Measurements from ENCODE around the gene SPOPL.
"Not testable (repeated sequence)": the region's sequence is repeated elsewhere in the genome, so short reads cannot be mapped to it uniquely, and the experiment has no call there.

The SPOPL gene

DNA sequence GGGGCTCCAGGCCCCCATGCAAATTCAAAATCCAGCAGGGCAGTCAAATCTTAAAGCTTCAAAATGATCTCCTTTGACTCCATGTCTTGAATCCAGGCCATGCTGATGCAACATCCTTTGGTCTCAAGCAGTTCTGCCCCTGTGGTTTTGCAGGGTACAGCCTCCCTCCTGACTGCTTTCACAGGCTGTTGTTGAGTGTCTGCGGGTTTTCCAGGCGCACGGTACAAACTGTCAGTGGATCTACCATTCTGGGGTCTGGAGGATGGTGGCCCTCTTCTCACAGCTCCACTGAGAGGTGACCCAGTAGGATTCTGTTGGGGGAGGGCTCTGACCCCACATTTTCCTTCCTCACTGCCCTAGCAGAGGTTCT is 22.1 kb downstream of the SPOPL start:
- DNase-seq (ENCODE audit: low read depth), result not testable (repeated sequence)

DNA sequence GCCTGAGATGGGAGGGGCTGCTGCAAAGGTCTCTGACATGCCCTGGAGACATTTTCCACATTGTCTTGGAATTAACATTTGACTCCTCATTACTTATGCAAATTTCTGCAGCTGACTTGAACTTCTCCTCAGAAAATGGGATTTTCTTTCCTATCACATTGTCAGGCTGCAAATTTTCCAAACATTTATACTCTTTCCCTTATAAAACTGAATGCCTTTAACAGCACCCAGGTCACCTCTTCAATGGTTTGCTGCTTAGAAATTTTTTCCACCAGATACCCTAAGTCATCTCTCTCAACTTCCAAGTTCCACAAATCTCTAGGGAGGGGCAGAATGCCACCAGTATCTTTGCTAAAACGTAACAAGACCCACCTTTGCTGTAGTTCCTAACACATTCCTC is 22.8 kb downstream of the SPOPL start:
- not testable (repeated sequence) for DNase-seq (ENCODE audit: low read depth)

DNA sequence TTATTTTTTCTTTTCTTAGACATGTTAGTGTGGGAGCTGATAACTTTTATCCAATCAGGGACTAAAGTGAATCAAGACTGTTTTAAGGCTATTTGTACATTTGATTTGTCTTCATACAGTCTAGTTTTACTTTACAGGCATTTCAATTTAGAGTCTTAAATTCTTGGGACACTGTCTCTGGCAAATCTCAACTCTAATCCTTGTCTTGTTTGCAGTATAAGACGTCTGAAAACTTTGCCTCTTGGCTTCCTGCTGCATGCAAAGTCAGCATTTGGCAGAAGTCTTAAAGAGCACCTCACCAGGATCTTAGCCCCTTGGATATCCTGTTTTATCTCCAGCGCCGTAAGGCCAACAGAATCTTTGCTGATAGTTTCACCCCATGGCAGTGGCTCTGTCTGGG is 30.3 kb downstream of the SPOPL start:
- no peak for DNase-seq (ENCODE audit: low read depth)

DNA sequence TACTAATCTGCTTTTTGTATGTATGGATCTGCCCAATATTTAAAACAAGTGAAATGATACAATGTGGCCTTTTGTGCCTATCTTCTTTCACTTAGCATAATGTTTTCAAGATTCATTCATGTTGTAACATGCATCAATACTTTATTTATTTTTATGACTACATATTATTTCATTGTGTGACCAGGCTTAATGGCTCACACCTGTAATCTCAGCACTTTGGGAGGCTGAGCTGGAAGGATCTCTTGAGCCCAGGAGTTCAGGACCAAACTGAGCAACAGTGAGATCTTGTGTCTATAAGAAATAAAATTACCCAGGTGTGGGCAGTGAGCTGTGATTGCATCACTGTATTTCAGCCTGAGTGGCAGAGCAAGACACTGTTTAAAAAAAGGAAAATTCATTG is 33.2 kb downstream of the SPOPL start:
- no peak for DNase-seq (ENCODE audit: low read depth)

DNA sequence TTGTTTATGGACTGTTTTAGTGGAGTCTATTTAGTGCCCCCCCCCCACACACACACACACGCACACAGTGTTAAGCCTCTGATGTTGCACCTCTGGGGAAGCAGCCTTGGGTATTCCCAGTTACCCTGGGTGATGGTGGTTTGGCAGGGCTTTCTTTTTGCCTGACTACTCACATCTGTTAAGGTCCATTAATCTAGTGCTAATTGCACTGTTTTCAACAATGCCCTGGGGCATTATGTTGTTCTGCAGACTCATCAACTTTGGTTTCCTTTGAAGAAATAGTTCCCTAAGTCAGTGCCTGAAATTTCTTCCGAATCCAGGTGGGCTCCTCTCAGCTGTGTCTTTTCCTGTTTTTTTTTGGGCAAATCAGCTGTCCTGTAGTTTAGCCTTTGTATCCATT is 34.7 kb downstream of the SPOPL start:
- no peak for DNase-seq (ENCODE audit: low read depth)

DNA sequence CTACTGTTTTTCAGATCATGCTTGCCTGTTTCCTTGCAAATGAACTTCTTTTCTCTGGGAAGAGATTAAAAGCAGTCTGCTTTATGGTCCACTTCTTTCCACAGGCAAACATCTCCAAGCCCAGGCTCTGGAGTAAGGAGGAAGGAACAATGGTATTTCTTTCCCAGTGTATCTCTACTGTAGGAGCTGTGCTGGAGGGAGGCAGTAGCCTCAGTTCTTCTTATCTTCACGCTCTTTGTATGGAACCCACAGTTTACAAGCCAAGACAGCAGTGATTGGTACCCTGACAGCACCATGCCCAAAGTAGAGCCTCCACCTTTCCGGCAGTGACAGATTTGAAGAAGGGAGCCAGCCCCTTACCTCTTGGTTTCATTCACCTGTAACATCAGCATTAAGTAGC is 35.2 kb downstream of the SPOPL start:
- no peak for DNase-seq (ENCODE audit: low read depth)

DNA sequence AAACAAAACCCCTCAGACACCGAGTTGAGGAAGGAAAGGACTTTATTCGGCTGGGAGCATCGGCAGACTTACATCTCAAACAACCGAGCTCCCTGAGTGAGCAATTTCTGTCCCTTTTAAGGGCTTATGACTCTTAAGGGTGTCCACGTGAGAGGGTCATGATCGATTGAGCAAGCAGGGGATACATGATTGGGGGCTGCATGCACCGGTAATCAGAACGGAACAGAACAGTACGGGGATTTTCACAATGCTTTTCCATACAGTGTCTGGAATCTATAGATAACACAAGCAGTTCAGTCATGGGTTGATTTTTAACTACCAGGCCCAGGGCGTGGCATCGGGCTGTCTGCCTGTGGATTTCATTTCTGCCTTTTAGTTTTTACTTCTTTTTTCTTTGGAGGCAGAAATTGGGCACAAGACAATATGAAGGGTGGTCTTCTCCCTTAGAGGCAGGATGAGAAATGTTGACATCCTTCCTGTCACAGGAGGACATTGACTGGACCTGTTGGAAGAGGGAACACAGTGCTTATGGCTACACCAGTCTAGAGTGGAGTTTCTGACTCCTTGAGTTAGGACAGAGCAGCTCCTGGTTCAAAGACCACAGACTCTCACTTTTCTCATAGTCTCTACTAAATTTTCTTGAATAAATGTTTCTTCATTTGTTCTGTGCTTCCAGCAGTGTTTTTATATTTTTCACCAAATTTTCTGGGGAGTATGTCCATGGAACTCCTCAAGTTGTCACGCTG is 35.8 kb downstream of the SPOPL start:
- DNase-seq (ENCODE audit: low read depth), result no peak

DNA sequence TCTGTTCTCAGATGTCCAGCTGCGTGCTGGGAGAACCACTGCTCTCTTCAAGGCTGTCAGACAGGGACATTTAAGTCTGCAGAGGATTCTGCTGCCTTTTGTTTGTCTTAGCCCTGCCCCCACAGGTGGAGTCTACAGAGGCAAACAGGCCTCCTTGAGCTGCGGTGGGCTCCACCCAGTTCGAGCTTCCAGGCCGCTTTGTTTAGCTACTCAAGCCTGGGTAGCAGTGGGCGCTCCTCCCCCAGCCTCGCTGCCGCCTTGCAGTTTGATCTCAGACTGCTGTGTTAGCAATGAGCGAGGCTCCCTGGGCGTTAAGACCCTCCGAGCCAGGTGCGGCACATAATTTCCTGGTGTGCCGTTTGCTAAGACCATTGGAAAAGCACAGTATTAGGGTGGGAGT is 42.6 kb downstream of the SPOPL start:
- DNase-seq (ENCODE audit: low read depth), result not testable (repeated sequence)

DNA sequence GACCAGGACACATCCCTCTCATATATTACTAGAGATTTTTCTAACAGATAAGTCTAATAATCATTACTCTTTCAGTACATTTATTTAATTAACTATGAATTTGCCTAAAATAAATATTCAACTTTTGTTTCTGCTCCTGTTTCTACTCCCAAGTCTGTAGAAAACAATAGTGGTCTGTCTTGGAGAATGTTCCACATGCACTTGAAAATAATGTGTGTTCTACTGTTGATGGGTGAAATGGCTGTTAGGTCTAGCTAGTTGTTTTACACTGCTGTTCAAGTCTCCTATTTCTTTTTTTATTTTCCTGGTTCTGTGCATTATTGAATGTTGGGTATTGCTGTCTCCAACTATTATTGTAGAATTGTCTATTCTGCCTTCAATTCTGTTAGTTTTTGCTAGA is 47.2 kb downstream of the SPOPL start:
- DNase-seq (ENCODE audit: low read depth), result no peak

DNA sequence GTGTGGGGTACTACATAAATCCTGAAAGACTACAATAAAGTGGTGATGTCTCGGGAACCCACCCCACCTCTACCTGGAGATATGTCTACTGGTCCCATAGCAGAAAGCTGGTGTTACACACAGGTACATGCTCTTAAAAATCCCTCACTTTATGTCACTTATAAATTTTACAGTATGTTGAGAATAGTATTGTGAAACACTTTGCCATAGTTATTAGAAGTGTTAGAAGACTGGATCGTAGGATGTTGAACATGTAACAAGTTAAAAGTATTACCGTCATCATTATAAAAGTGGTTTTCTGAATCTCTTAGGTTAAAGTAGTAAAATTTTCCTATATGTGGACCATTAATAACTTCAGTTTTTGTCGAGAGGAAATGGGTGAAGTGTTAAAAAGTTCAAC is 48.6 kb downstream of the SPOPL start:
- no peak for DNase-seq (ENCODE audit: low read depth)

DNA sequence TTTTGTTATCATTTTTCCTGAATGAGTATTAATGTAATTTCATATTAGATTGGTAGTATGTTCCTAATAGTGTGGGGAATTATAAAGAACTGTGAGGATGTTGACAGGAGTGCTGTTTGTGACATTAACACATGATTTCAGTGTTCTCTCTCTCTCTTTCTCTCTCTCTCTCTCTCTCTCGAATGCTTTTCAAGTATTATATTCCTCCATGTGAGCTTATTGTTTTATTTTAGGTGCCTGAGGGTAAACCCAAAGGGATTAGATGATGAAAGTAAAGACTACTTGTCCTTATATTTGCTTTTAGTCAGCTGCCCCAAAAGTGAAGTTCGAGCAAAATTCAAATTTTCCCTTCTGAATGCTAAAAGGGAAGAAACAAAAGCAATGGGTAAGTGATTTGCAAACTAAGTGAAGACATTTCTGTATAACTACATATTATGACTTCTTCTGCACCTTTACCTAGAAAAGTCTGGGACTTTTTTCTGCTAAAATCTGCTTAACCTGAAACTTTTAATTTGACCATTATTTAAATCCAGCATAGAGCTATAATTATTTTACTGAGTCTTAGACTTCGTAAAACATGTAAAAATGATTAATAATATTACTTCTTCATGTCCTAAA is 49.2 kb downstream of the SPOPL start:
- DNase-seq (ENCODE audit: low read depth), result no peak

DNA sequence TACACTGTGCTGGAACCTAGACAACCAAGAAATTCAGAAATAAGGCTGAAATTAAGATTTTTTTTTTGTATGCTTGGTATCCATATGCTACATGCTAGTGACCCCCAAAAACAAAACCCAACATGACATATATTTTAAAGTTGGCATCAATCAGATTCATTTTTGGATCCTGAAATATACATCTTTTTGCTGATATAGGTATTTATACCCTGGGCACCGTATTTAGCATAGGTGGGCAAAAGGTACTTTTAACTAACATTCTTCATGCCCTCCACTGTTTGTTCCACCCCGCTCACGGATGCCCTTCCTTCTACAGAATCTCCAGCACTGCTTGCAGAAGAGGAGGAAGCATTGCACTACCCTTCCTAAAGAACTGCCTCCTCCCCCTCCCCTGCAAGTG is 52.6 kb downstream of the SPOPL start:
- no peak for DNase-seq (ENCODE audit: low read depth)

DNA sequence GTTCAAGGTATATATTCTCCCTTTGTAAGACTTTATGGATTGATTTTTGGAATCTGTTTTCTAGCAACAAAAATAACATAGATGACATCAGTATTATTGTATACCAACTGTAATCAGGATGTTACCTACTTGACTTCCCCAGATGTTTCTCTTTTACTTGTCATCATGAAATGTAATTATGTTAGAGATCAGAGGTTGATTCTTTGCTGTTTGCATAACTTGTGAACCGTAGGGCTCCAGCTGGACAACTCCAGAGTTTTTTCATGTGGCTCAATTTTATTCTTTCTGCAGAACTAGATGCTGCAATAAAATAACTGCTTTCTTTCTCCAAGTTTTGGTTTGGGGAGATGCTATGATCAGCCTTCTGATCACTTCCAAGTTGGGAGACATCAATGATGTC is 58.1 kb downstream of the SPOPL start:
- DNase-seq (ENCODE audit: low read depth), result no peak

DNA sequence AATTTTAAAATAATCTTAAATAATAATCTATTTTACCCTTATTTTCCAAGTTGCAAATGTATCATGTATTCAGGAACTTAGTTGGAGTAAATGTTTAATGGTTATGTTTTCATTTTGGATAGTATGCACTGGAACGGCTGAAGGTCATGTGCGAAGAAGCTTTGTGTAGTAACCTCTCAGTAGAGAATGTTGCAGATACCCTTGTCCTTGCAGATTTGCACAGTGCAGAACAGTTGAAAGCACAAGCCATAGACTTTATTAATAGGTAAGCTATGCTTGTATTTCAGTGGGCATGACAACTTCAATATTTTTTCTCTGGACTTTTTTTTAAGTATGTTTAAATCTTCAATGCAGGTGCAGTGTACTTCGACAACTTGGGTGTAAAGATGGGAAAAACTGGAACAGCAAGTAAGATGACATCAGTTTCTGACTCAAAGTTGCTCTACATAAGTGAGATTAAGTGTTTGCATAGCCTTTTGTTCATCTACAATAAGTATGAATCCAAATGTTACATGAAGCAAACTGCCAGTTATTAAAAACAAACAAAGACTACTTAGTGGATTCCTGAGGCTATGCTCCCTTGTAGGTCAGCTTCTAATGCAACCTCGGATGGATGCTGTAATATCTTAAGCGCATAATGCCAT is 63.1 kb downstream of the SPOPL start:
- no peak for DNase-seq (ENCODE audit: low read depth)

DNA sequence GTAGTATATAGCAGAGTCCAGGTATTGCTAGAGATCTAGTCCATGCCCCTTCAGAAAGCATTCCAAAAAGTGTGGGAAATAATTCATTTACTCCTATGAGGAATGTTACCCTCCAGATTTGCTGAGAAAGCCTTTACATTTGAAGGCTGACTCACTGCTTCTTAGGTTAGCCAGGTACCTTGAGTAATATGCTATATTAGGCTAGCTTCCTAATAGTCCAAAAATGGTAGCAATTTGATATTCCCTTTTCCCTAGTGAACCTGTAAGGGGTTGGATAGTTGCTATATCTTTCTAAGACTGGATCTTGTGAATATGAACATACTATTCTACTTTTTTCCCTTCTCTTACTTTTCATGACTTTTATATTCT is 63.6 kb downstream of the SPOPL start:
- no peak for DNase-seq (ENCODE audit: low read depth)

DNA sequence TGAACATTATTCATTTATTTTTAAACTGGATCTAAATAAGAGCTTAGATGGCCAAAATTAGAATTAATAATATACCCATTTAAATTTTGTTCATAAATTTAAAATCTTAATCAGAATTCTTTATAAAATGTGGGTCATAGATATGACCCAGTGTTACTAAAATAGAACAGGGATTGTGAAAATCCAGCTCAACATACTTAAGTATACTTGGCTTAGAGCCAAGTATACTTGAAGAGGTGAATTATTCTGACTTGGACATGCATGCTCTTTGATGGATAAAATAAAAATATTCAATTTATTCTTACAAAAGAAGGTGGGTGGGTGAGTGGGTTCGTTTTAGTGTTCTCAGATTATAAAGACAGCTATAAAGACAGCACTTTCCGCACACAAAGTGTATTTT is 70.7 kb downstream of the SPOPL start:
- no peak for DNase-seq (ENCODE audit: low read depth)

DNA sequence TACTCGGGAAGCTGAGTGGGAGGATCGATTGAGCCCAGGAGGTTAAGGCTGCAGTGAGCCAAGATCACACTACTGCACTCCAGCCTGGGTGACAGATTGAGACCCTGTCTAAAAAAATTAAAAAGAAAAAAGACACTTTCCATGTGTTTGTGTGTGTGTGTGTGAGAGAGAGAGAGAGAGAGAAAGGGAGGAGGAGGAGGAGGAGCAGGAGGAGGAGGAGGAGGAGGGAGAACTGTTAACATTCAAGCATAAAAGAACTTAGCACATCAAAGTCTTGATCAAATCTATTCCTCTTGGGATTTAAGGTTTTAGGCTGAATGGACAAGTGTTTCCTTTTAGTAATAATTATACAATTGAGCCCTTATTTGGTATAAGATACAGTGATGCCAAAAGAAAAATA is 75.5 kb downstream of the SPOPL start:
- no peak for DNase-seq (ENCODE audit: low read depth)

DNA sequence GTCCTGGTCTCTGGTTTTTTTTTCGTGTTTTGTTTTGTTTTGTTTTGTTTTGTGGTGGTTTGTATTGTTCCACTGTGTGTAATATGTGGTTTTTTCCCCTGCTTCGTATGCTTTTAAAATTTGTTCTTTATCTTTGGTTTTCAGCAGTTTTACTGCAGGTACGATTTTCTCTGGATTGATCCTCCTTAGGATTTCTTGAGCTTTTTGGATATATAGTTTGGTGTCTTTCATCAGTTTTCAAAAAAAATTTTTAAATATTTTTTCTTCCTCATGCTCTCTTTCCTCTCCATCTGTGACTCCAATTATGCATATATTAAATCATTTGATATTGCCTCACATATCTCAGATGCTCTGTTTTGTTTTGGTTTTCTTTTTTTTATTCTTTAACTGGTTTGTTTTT is 78.0 kb downstream of the SPOPL start:
- DNase-seq (ENCODE audit: low read depth), result no peak

DNA sequence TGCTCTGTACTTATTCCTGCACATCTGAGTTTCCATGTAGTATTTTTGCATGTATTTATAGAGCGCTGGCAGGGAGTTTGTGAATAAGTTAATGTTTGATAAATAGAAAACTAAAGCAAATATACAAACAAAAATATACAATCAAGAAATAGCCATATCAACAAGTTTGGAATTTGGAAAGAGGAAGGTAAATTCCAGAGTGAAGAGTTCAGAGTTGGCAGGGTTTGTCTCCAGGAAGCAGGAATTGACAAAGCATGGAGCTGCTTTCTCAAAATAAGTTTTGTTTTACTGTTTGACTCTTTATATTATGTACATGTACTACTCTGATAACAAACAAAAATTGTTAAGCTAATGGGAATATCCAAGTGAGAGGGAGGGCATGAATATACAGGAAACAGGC is 80.3 kb downstream of the SPOPL start:
- no peak for DNase-seq (ENCODE audit: low read depth)

DNA sequence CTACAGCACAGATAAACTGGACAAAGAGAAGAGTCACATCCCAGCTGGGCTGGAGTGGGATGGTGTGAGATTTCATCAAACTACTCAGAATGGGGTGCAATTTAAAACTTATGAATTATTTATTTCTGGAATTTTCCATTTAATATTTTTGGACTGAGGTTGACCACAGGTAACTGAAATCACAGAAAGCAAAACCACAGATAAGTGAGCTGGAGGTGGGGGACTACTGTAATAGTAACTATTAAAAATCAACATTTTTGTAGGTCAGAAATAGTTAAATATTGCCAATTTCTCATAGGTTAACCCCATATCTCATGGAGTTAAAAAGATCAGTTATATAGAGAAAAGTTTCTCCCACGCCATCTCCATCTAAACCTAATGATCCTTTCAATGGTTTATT is 88.1 kb downstream of the SPOPL start:
- no peak for DNase-seq (ENCODE audit: low read depth)

DNA sequence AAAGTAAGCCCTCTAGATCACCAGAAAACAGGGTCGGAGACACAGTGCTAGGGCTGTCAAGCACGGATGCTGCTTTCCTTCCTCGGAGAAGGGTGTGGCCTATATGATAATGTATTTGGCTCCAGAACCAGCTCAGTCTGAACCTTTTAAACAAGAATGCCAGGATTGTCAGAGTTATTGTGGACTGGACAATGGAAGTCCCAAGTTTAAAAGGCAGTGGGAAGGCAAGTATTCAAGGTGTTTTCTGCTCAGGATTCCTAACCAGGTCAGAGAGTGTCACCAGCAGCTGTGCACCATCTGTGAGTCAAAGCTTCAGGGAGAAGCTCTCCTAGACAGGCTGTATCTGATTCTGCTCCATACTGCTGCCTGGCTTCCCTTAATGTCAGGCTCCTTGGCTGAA is 94.8 kb downstream of the SPOPL start:
- DNase-seq (ENCODE audit: low read depth), result no peak

DNA sequence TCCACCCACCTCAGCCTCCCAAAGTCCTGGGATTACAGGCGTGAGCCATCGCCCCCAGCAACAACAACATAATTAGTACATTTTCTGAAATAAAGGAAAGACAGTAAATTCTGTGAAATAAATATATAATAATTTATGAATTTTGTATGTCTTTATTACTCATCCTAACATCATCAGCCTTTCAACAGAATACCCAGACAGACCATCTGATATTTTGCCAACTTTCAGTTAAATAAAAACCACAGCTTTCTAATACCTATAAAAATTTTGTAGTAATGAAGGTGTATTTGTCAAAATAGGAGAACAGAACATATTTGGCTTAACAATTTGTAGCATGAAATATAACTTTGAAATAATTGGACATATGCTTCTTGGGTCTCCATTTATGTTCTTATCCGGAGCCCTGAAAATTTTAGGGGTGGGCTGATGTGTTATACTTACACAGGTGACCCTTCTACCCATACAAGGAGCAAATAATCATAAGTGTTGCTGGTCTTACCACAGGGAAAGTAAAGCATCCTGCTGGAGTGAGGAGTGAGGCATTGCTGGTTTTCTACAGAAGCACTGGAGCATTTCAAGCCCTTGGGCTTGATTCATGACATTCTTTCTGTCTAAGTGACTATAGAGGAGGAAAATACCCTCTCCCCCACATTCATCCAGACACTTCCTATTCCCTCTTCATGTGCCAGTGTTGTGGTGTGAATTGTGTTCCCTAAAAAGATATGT is 99.3 kb downstream of the SPOPL start:
- no peak for DNase-seq (ENCODE audit: low read depth)
